ENCODE data around the gene C5orf58. TPM values are rescaled to one million over a fixed set of nuclear protein-coding genes. Genes with fewer than 3 reads are reported as not detected.
"Not testable (repeated sequence)": the region's sequence is repeated elsewhere in the genome, so short reads cannot be mapped to it uniquely, and the experiment has no call there.

Gene C5orf58
- total RNA-seq, 1 experiment from 2014 or later, result not detected

DNA sequence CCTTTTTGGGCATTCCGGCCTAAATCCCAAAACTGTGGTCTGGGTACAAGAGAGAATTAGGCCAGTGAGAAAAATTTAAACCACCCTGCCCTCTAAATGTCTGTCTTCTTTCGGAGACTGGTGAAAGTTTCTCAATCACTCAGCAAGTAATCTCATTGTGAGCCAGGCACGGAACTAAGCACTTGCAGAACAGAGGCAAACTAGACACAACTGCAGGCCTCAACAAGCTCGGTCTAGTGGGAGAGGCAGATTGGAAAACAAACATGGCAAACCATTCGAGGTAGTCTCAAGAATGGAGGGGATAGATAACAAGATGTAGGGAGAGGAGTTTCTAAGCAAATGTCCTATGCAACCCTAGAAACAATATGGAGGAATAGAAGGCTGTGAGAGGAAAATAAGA is 8.9 kb upstream of the C5orf58 start:
- DNase-seq (ENCODE audit: low read depth), result no peak

DNA sequence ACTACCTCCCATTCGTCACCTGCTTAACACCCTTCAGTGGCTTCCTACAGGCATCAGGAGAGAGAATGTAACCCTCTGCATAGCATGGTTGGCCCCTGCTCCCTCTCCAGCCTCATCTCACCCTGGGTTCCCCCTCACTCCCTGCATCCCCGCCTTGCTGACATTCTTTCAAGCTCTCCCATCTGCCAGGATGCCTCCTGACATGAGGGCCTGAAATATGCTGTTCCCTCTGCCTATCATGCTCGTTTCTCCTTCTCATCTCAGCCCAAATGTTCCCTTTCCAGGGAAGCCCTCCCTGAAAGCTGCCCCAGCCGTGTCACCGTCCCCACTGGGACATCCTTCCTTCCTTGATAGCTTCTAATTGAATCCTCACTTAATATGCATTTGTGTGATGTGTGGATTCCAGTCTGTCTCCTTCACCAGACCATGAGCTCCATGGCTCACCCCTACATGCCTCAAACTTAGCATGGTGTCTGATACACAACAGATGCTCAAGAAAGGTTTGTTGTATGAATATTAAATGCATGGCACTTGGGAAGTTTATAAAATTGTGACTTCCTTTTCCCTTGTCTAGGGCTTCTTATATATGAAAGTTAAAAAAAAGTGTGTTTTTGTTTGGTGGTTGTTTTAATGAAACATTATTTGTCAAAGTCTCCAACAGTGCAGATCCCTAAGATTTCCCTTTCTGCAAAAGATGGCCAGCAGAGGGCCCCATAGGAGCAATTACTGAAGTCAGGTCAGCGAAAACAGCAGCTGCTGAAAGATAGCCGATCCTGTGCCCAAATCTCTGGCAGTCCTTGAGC is 7.3 kb upstream of the C5orf58 start:
- peak; percentile 44 for DNase-seq (ENCODE audit: low read depth)

DNA sequence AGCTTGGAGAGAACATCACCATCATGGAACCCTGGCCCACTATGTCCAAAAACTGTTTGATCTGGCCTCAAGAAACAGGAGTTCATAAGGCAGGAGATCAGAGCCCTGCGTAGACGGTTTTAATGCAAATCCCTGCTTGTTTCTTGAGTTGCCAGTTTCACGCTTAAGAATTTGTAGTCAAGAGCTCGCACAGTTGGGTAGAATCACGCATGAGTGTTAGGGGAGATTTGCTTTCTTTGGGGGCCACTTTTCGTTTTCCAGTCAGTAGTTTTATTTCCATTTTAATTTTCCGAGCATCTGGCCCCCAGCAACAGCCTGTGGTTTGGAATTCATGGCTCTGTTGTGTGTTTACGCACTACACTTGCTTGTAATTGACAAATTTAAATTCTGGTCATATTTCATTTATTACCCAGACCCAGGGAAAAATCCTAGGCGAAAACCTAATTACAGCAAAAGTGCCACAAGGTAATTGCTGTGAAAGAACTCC is 6.6 kb upstream of the C5orf58 start:
- no peak for DNase-seq (ENCODE audit: low read depth)

DNA sequence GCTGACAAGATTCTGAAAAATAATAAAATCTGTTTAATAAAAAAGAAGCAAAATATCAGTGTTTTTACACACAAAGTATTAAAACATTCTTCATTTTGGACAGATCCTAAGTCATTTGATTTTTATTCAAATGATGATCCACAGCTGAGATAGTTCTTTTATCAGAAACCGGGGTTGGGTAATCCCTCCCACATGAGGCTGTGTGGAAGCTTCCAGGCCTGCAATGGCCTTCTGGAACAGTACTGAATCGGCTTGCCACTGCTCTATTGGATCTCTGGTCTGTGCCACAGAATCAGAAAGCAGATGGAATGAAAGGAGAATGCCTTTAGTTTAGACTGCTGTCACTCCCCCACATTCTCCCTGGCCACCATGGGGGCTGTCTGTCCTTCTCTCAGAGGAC is 6.1 kb upstream of the C5orf58 start:
- no peak for DNase-seq (ENCODE audit: low read depth)

DNA sequence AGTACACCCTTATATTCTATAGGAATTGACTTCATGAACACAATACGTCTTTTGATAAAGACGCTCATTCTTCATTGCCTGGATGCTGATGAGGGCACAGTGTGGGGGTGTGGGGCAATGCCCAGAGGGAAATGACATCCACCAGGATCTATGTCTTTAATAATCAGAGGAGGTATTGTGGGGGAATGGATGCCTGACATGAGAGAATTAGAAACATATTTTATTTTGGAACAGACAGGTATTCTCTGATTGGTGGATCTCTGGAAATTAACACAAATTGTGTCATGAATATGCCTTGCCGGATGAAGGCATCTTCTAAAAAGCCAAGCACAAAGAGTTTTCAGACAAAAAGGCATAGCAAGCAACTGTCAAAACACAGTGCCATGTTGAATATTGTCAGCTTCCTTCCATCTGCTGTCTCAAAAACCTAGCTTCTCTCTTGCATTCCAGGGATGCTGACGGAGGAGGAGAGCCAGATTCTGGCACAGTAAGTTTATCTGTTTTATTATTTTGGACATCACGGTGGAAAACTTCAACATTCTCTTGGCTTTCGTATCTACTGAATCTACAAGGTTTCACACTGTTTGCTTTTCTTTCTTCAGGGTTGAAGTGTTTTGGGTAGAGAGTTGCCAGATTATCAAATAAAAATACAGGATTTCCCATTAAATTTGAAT is 3.9 kb upstream of the C5orf58 start:
- no peak for DNase-seq (ENCODE audit: low read depth)

DNA sequence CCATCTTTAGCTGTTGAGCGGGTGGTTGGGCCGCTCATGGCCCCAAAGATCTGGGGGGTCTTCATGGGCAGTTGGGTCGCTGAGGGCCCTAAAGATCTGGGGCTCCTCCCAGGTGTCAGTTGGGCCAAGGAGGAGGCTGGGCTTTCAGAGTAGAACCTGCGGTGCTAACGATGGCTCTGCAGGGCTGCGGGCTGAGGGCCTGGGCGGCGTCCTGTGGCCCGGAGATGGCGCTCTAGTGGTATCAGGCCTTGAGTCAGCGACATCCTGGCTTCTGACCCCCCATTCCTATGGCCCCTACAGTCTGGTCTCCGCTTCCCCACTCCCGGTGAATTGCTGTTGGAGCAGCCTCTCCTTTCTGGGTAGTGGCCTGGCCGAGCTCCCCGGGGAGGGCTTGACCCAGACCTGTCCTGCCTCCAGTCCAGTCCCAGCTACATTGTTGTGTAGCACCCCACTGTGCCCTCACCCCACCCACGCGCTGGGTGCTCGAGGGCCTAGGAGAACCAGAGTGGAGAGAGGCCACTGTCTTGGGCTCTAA is 640 bp downstream of the C5orf58 start:
- DNase-seq (ENCODE audit: low read depth), result no peak

DNA sequence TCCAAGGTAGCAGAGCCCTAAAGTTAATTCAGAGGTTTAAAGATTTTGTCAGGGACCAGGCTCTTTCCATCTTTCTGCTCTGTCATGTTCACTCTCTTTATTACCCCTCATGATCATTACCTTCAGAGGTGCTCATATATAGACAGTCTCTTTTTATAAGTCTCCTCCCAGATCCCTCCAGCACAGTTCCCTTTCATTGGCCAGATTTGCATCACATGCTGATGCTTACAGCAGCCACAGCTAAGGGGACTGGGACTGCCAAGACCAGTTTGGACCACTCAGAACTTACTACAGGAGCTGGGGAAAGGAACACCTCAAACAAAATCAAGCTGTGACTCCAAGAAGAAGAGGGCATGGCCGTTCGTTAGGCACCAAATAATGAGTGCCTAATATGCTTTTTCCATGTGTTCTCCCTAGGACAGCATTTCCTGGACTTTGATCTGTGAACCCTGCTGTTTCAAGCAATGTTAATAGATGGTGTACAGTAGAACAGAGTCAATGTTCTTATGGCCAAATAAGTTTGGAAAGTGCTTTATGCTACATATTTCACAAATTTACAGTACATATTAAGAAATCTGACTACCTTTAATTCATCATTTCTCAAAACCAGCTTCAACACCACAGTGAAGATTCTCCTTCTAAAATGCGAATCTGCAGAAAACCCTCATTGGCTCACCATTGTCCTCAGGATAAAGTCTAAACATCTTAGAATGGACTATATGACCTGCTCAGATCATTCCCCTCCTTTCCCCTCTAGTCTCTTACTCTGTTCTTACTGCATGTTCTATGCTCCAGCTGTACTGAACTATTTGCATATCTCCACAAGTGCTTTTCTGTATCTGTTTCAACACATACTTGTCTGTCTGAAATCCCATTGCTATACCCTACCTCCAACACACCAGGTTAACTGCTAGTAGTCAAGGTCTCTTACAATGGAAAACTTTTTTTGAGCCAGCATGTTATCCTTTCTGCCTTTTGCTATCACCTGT is 3.4 kb downstream of the C5orf58 start:
- DNase-seq (ENCODE audit: low read depth), result no peak

DNA sequence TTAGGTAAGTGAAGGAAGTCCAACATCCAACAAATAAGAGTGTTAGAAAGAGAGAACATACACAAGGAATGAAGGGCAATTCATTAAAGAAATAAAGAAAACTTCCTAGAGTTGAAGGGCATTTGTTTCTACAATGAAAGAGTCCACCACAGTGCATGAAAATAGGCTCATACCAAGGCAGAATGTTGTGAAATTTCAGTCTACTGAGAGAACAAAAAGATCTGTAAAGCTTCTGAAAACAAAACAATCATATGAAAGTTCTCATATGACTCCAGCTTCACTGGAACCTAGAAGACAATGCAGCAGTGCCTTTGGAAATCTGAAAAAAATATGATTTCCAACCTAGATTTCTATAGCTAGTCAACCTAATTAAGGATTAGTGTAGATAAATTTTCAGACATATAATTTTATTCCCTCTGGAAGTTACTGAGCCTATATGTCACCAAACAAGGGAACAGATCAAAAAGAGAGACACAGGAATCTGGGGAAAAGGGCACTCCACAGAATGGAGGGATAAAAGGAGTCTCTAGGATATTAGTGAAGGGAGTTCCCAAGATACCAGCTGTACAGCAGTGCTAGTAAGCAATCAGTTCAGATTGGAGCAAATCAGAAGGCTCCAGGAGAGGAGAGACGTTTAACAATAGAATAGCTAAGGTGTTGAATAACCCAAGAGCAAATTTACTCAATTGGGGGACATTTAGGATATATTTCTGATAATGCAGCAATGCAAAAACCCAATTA is 5.8 kb downstream of the C5orf58 start:
- no peak for DNase-seq (ENCODE audit: low read depth)

DNA sequence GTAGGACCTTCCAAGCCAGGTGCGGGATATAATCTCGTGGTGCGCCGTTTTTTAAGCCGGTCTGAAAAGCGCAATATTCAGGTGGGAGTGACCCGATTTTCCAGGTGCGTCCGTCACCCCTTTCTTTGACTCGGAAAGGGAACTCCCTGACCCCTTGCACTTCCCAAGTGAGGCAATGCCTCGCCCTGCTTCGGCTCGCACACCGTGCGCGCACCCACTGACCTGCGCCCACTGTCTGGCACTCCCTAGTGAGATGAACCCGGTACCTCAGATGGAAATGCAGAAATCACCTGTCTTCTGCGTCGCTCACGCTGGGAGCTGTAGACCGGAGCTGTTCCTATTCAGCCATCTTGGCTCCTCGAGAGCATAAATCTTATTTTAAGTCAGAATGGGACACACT is 12.7 kb downstream of the C5orf58 start:
- DNase-seq (ENCODE audit: low read depth), result not testable (repeated sequence)

DNA sequence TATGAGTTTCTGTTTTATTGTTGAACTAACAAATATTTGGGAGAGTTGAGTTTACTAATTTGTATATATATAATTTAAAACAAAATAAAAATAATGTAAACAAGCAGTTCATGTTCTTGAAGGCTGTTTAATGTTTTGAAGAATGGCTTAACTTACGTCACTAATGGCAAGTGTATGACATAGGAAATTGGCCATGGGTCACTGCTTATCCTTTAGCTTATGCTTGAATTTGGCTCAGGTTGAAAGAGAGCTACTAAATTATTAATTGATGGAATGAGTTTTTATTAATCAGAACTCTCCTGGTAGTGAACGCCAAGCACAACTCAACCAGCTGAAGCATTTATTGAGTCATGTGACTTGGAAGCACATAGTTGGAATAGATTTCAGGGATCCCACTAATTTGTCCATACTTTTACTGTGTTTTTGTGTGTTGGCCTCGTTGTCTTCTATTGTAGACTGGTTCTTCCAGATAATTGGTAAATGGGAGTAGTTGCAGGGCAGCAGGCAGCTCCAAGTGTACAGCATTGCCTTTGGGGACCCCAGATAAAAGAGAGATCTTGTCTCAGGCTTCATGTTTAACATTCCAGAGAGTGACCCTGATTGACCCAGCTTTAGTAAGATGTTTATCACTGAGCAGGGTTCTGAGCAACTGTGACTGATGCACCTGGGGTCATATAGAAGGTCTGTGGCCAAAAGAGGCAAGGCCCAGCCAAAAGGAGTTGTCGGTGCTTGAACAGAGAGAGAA is 13.5 kb downstream of the C5orf58 start:
- DNase-seq (ENCODE audit: low read depth), result no peak

DNA sequence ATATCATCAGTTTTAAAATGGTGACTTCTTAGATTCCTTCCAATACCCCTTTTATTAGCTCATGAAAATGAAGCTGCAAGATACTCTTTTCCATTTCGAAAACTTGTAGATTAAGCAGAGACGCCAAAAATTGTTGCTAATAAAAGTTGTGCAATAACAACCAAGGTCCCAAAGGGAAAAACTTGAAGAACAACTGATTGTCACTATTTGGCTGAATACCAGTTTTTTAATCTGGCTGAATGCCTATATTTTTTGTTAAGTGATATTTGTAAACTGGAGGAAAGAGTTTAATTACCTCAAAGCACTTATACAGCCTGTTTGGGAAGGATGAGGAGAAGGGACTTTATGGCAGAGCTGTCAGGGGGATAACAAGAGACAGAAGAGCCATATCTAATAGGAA is 14.6 kb downstream of the C5orf58 start:
- no peak for DNase-seq (ENCODE audit: low read depth)

DNA sequence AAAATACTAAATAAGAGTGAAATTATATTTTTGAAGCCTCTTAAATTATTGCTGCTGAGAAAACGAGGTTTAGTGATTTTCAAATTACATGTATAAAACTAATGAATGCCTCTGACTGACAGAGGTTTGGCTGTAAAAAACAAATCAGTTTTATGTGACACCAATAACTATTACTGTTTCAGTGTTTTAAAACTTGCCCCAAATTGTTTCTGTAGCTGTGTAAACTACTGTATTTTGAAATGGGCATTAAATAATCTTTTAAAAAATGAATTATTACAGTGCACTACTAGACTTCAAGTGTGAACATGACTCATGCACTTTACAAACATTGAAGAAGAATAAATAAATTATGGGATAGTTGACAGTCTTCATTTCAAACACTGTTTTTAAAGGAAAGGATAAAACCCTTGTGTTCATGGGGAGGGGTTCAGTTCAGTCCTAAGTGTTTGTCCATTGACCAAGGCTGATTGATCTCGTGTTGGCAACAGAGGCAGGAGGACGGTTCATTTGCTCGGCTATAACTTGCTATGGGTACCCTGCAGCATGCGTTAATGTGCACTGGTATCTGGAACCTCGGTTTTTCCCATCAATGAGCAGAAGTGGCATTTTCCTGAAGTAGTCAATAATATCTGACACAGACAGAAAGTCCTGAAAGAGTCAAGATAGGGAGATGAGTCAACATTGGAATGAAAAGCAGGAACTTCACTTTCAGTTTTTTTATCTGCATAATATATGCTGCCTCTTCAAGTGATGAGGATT is 15.6 kb downstream of the C5orf58 start:
- DNase-seq (ENCODE audit: low read depth), result no peak

DNA sequence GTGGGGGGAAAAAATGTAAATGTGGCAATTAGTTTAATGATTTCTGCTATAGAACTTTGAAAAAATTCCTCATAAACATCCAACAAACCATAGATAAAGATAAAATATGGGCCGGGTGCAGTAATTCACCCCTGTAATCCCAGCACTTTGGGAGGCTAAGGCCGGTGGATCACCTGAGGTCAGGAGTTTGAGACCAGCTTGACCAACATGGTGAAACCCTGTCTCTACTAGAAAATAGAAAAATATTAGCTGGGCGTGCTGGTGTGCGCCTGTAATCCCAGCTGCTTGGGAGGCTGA is 16.1 kb downstream of the C5orf58 start:
- not testable (repeated sequence) for DNase-seq (ENCODE audit: low read depth)

DNA sequence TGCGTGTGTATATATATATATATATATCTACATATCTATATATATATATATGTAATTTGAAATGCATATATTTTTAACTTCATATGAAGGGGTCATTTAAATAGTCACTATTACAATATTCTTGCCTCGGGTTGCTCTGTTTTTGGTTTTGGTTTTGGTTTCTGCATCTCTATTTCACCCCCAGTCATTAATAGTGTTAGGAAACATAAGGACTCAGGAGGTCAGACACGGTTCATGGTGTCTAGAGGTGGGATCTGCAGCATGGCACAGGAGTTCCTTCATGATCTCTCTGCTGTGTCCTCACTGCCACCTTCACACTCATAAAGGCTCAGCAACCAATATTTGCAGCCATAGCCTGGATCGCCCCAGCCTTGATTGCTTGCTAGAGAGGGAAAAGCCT is 16.6 kb downstream of the C5orf58 start:
- no peak for DNase-seq (ENCODE audit: low read depth)

DNA sequence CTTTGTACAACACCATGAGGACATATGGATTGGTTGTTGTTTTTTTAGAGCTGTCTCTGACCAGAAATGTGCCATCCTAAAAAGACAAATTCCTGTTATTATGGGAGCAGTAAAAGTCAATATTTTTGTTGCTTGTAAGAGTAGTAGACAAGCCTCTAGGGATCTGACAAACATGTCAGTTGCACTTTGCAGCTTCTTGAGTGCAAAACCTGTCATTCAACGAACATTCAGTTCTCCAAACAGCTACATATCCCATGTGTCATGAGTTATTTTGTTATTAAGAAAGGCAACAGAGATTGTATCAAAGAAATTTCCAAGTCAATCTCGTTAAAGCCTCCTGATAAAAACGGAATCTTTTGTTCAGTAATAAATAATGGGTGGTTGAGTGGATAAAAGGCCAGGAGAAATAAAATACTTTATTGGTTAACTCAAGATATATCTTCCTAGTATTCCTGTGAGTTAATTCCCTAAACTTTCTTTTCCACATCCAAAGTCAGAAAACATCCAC is 18.1 kb downstream of the C5orf58 start:
- no peak for DNase-seq (ENCODE audit: low read depth)

DNA sequence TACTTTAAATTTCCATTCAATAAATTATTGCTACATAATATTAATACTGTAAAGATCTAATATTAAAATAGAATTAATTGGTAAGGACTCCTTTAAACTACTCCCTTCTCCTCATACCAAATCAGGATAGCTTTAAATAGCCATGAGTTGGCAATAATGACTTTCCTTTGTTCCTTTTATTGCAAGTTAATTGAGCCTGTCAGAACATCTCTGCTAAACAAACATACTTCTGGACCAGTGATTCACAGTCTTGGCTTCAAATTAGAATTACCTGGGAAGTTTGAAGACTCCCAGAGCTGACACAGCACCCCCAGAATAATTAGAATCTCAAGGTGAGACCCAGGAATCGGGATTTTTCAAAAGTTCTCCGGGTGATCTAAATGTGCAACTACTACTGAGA is 18.7 kb downstream of the C5orf58 start:
- DNase-seq (ENCODE audit: low read depth), result no peak

DNA sequence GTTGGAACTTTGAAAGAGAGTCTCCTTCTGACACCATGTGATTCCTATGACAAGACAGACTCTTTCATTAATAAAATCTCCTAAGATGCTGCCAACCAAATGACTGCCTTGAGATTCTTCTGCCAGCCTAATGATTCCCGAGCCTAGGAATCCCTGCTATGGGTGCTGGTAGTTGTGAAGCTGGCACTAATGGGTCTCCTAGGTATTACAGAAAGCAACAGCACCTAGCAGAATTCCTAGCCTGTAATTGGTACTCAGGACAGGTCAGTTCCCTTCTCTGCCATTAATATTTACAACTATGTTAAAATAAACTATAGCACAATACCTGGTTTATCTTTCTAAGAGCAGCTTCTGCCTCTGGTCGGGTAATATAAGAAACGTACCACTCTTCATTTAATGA is 19.3 kb downstream of the C5orf58 start:
- DNase-seq (ENCODE audit: low read depth), result no peak

DNA sequence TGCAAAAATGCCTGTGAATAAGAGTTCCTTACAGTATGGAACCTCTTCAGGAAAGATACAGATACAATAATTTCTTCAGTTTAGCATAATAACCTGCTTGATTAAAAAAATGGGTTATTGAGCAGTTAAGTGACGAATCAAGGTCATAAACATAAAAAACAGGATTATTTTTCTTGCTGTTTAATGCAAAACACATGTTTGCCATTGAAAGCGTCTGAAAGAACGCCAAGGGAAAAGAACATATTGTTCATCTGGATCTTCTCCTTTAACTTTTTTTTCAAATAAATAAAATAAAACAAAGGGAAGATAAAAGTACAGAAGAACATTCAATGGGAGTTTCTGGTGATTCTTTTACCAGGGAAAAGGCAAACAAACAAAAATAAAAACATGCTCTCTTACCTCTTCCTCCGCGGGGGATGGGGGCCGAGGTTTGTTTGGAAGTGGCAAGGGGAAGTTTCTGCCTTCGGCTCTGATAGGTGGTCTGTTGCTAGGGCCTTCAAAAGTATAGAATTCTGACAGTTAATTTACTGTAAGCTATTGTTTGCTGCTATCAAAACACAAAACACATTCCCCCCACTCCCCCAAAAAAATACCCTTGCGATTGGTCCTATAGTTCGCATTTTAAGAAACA is 20.1 kb downstream of the C5orf58 start:
- DNase-seq (ENCODE audit: low read depth), result no peak

DNA sequence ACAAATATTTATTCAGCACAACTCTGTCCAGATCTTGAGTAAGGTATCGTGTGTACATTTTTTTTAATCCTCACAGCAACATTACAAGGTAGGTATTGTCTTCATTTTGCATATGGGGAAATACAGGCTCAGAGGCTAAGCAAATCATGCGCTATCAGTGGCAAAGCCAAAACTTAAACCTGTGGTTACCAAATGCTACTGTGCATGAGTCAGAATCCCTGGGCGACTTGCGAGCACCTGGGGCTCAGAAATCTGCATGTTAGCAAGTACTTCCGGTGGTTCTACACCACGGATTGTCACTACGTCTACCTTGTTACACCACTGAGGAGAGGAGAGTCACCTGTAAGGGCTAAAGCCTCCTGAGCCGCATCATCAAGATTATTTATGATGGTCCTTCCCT is 21.3 kb downstream of the C5orf58 start:
- DNase-seq (ENCODE audit: low read depth), result peak; percentile 33
